ENCODE data around the gene PYCR2. TPM values are rescaled to one million over a fixed set of nuclear protein-coding genes. Genes with fewer than 3 reads are reported as not detected.

Gene PYCR2
- total and polyA plus RNA-seq, 2 of the 8 experiments (the other 6 are each of a cell fraction or from before 2014, with no cell fraction given): 79.3 to 84.6 TPM

DNA sequence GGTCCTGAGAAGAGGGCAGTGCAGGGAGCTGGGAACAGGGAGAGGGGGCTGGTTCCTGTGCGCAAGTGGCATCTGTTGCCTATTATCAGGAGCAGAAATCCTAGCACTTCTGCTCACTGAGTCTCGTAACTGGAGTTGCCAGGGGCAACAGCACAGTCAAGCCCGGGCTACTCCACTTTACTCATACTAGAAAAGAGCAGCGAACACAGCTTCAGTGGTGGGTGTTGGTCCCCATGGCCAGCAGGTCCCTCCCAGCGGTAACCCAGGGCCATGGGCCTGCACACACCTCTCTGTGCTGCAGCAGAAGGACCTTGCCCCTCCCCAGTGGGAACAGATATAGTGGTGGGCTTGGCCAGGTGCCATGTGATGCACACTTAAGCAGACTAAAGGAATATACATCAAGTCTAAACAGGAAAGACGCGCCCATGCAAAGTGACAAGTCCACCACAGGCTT, 8.5 kb downstream of the PYCR2 start:
- ChIA-PET CTCF (ENCODE audit: partially characterized antibody) (interaction anchor here (1.4 to 2.0 kb wide), 3 partner anchors 25 to 39 kb away, joined by 3 to 5 read pairs (median 3); partner anchors contain the start of gene LEFTY2), POLR2A (ENCODE audit: partially characterized antibody) (interaction anchor here (1.5 to 2.3 kb wide), 4 partner anchors 9 to 77 kb away, joined by 3 to 6 read pairs (median 4); partner anchors contain the start of genes PYCR2 and TMEM63A)

More for the DNA sequence above, 8.5 kb downstream of the PYCR2 start:
- H2BK20ac ChIP-seq (ENCODE audit: low read length): no peak overlapping the region
- WGBS, 2 experiments (ENCODE audit: extremely low coverage in 1 of 2, insufficient coverage in 1 of 2, insufficient read length in 1 of 2, insufficient replicate concordance in 2 of 2, low coverage in 1 of 2, low lambda C conversion rate in 2 of 2, missing lambda C conversion rate in 1 of 2): 86% methylated on average over 7 of the region's 7 CpGs; no CpG with 5 or more reads in 1 of the 2 experiments
- H3K18ac ChIP-seq (ENCODE audit: extremely low read depth, low read length): no peak overlapping the region
- no peak overlapping the region for H2BK12ac ChIP-seq (ENCODE audit: low read depth, low read length)
- H3K79me2 ChIP-seq (ENCODE audit: control insufficient read depth in 1 of 2, insufficient read depth in 2 of 2, low read length in 2 of 2): no peaks in the 10 kb centered on the region
- H3K56ac ChIP-seq (replicated peaks; ENCODE audit: insufficient read length, low read depth, low read length): no peak overlapping the region
- H3K79me1 ChIP-seq (ENCODE audit: low read depth, low read length): peaks cover 3% of the 10 kb centered on the region; the same call in 1 of the 2 replicates
- DNase-seq (ENCODE audit: low read depth in 1 of 2, low spot score in 2 of 2) (no peak), FAIRE-seq (no peak)
- TF ChIP-seq ZNF274 (IDR thresholded peaks at IDR 0.05; ENCODE audit: borderline replicate concordance, extremely low read depth, low read length) (no peak), SRF (IDR thresholded peaks at IDR 0.05; ENCODE audit: low read depth, low read length) (no peak), ASH2L (IDR thresholded peaks at IDR 0.05; ENCODE audit: low read length) (no peak), CREB1 (IDR thresholded peaks at IDR 0.05) (no peak)
- TF ChIP-seq, protein P1, sequence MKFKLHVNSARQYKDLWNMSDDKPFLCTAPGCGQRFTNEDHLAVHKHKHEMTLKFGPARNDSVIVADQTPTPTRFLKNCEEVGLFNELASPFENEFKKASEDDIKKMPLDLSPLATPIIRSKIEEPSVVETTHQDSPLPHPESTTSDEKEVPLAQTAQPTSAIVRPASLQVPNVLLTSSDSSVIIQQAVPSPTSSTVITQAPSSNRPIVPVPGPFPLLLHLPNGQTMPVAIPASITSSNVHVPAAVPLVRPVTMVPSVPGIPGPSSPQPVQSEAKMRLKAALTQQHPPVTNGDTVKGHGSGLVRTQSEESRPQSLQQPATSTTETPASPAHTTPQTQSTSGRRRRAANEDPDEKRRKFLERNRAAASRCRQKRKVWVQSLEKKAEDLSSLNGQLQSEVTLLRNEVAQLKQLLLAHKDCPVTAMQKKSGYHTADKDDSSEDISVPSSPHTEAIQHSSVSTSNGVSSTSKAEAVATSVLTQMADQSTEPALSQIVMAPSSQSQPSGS (IDR thresholded peaks at IDR 0.05; ENCODE audit: low read length): no peak
- H2BK15ac ChIP-seq (ENCODE audit: low read length): no peak overlapping the region
- peaks cover 0 to 7% (median 1%) of the 10 kb centered on the region in 4 experiments; a peak in 2 of 7 replicates for H3K4me1 ChIP-seq (replicated peaks in 1 of 4; ENCODE audit: control insufficient read depth in 3 of 4, insufficient read depth in 4 of 4, low read length in 3 of 4)
- H3K4me2 ChIP-seq (ENCODE audit: insufficient read depth in 1 of 2, low read depth in 2 of 2, low read length in 2 of 2): no peak overlapping the region
- H3K4ac ChIP-seq (replicated peaks; ENCODE audit: insufficient read length, low read depth, low read length): peak overlapping the region; percentile 42
- no peak overlapping the region for H2BK5ac ChIP-seq (ENCODE audit: low read depth, low read length)
- no peak overlapping the region for H4K91ac ChIP-seq (replicated peaks; ENCODE audit: insufficient read length, low read length)
- H2AFZ ChIP-seq (ENCODE audit: low read length): no peak overlapping the region
- H3K23me2 ChIP-seq (ENCODE audit: low read depth, low read length): no peaks in the 10 kb centered on the region
- no peak overlapping the region for H3K14ac ChIP-seq (ENCODE audit: insufficient read length)
- H3K27ac ChIP-seq (ENCODE audit: low read depth, low read length): no peak overlapping the region
- no peak overlapping the region for H2BK120ac ChIP-seq (replicated peaks; ENCODE audit: low read depth, low read length)
- peaks cover 2 to 27% (median 9%) of the 10 kb centered on the region in 4 experiments; a peak in 5 of 8 replicates for H3K36me3 ChIP-seq (ENCODE audit: control insufficient read depth in 2 of 4, insufficient read depth in 4 of 4, low read length in 3 of 4)
- H4K8ac ChIP-seq (ENCODE audit: extremely low read depth, insufficient read depth, low read length): no peak overlapping the region
- H3K23ac ChIP-seq (ENCODE audit: insufficient read length): no peak overlapping the region
- no peak overlapping the region for H4K5ac ChIP-seq (ENCODE audit: insufficient read length, low read depth, low read length)
- H3K27me3 ChIP-seq (replicated peaks in 1 of 4; ENCODE audit: control insufficient read depth in 3 of 4, extremely low read depth in 1 of 4, insufficient read depth in 3 of 4, low read length in 3 of 4): no peaks in the 10 kb centered on the region; a peak in 2 of 7 replicates
- no peak overlapping the region for H2AK5ac ChIP-seq (ENCODE audit: low read depth, low read length)
- peaks cover 0 to 3% of the 10 kb centered on the region in 2 experiments for H4K20me1 ChIP-seq (replicated peaks in 1 of 2; ENCODE audit: control insufficient read depth in 1 of 2, insufficient read depth in 2 of 2, low read length in 2 of 2)
- H3K9ac ChIP-seq (replicated peaks in 1 of 4; ENCODE audit: extremely low read depth in 1 of 4, low read depth in 3 of 4, low read length in 3 of 4): no peak overlapping the region
- no peaks in the 10 kb centered on the region for H3K9me3 ChIP-seq (ENCODE audit: insufficient read depth in 2 of 2, low read depth in 1 of 2, low read length in 1 of 2)
- H3K4me3 ChIP-seq (ENCODE audit: extremely low read depth in 1 of 4, insufficient read depth in 2 of 4, low read depth in 3 of 4, low read length in 4 of 4): no peak overlapping the region
